ENCODE measurements around the gene FAM167B.
"Not testable (repeated sequence)": the region's sequence is repeated elsewhere in the genome, so short reads cannot be mapped to it uniquely, and the experiment has no call there.

Gene FAM167B

DNA sequence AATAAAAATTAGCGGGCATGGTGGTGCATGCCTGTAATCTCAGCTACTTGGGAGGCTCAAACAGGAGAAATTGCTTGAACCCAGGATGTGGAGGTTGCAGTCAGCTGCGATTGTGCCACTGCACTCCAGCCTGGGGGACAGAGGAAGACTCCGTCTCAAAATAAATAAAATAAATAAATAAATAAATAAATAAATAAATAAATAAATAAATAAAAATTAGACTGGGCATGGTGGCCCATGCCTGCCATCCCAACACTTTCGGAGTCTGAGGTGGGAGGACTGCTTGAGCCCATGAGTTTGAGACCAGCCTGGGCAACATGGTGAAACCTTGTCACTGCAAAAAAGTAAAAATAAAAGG lies 16.2 kb downstream of the FAM167B start:
- DNase-seq (ENCODE audit: low read depth), result not testable (repeated sequence)

DNA sequence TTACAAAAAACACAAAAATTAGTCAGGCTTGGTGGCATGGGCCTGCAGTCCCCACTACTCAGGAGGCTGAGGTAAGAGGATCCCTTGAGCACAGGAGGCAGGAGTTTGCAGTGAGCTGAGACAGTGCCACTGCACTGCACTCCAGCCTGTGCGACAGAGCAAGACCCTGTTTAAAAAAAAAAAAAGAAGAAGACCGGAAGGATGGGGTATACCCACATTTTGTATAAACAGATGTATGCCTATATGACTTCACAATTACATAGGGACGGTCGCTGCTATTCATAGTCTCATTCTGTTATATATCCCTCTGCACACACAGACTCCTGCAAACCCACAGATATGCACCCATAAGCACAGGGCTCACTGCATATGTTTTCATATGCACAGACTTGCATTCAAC lies 16.7 kb downstream of the FAM167B start:
- DNase-seq (ENCODE audit: low read depth), result no peak

DNA sequence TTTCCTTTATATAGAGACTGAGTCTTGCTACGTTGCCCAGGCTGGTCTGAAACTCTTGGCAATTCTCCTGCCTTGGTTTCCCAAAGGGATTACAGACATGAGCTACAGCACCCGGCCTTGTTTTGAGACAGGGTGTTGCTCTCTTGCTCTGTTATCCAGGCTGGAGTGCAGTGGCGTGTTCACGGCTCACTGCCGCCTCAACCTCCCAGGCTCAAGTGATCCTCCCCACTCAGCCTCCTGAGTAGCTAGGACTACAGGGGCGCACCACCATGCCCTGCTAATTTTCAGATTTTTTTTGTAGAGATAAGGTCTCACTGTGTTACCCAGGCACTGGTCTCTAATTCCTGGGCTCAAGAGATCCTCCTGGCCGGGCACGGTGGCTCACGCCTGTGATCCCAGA lies 18.8 kb downstream of the FAM167B start:
- DNase-seq (ENCODE audit: low read depth), result no peak

DNA sequence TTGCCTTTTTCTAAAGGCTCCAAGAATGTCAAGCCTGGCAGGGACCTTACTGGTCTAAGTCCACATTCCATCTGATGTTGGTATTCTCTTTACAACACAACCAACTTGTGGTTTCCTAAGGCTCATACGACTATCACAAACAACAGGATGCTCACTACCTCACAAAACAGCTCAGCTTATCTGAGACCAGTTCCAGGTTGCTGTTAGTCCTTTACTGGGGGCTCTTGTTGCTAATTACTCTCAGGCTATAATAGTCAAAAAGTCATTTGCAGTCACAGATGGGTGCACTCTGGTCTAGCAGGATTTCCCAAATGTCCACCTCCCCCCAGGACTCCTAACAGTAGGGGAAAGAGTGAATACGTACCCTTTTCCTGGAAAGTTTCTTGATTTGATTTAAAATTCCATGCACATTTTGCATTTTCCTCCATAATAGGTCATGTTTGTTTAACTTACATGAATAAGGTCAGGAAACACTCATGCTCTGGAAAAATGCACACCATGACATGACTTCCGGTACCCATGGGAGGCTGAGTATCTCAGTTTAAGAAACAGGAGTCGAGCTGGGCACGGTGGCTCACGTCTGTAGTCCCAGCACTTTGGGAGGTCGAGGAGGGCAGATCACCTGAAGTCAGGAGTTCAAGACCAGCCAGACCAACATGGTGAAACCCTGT lies 20.0 kb downstream of the FAM167B start:
- no peak for DNase-seq (ENCODE audit: low read depth)

DNA sequence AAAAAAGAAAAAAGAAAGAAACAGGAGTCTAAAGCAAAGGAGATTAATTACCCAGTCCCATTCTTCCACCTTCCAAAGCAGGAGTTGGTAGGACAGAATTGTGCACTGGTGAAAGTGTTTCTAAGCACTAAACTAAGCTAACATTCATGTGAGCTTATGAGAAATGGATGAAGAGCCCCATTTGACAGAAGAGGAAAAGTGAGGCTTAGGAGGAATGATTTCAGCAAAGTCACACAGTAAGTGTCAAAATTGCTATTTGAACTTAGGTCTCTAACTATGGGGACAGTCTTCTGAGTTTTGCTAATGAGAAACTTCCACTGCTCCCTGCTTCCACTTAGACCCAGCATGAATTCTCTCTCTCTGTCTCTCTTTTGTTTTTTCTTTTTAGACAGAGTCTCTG lies 22.7 kb downstream of the FAM167B start:
- no peak for DNase-seq (ENCODE audit: low read depth)

DNA sequence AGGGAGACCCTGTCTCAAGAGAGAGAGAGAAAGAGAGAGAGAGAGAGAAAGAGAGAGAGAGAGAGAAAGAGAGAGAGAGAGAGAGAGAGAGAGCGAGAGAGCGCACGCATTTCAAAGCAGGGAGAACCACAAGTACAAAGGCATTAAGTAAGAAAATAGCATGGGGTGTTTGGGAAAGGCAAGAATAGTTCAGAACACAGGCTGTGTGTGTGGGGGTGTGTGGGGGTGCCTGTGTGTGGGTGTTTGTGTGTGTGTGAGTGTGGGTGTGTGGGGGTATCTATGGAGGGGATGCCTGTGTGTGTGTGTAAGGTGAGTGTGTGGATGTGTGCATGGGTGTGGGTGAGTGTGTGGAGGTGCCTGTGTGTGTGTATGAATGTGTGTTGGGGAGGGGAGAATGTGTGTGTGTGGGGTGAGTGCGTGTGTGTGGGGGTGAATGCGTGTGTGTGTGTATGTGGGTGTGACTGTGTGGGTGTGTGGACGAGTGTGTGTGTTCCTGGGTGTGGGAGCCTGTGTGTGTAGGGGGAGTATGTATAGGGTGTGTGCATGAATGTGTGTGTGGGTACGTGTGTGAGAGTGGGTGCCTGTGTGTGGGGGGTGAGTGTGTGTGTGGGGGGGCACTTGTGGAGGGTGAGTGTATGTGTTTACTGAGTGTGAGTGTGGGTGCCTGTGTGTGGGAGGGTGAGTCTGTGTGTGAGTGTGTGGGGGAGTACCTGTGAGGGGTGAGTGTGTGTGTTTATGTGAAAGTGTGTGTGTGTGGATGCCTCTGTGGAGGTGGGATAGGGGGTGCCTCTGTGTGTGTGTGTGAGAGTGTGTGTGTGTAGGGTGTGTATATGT lies 25.8 kb downstream of the FAM167B start:
- no peak for DNase-seq (ENCODE audit: low read depth)

DNA sequence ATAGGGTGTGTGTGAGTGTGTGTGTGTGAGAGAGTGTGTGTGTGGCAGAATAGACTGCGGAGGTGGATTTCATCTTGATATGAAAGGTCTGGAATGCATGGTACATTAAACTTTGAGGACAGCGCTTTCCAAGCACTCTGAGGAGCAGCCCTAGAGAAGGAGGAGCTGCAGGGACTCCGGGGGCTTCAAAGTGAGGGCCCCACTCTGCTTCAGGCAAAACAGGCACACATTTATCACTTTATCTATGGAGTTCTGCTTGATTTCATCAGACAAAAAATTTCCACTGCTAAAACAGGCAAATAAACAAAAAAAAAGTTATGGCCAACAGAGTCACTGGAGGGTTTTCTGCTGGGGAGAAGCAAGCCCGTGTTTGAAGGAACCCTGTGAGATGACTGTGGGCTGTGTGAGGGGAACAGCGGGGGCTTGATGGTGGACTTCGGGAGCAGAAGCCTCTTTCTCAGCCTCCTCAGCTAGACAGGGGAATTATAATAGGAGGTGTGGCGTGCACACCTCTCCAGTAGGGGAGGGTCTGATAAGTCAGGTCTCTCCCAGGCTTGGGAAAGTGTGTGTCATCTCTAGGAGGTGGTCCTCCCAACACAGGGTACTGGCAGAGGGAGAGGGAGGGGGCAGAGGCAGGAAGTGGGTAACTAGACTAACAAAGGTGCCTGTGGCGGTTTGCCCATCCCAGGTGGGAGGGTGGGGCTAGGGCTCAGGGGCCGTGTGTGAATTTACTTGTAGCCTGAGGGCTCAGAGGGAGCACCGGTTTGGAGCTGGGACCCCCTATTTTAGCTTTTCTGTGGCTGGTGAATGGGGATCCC lies 26.6 kb downstream of the FAM167B start:
- DNase-seq (ENCODE audit: low read depth), result no peak

DNA sequence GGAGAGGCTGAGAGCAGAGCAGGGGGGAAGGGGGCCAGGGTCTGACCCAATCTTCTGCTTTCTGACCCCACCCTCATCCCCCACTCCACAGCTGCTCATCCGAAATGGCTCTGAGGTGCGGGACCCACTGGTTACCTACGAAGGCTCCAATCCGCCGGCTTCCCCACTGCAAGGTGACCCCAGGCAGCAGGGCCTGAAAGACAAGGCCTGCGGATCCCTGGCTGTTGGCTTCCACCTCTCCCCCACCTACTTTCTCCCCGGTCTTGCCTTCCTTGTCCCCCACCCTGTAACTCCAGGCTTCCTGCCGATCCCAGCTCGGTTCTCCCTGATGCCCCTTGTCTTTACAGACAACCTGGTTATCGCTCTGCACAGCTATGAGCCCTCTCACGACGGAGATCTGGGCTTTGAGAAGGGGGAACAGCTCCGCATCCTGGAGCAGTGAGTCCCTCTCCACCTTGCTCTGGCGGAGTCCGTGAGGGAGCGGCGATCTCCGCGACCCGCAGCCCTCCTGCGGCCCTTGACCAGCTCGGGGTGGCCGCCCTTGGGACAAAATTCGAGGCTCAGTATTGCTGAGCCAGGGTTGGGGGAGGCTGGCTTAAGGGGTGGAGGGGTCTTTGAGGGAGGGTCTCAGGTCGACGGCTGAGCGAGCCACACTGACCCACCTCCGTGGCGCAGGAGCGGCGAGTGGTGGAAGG lies 27.8 kb downstream of the FAM167B start:
- no peak for DNase-seq (ENCODE audit: low read depth)

DNA sequence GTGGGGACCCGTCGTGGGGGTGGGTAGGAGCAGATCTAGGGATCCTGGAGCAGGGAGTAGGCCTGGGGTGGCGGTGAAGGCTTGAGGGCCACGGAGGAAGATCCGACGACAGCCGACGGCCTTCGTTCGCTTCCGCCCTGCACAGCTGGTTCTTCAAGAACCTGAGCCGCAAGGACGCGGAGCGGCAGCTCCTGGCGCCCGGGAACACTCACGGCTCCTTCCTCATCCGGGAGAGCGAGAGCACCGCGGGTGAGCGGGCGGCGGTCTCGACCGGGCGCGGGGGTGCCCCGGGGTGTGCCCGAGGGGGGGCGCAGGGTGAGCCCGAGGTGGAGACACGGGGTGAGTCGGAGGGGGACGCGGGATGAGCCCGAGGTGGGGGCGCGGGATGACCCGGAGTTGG lies 28.4 kb downstream of the FAM167B start:
- no peak for DNase-seq (ENCODE audit: low read depth)

DNA sequence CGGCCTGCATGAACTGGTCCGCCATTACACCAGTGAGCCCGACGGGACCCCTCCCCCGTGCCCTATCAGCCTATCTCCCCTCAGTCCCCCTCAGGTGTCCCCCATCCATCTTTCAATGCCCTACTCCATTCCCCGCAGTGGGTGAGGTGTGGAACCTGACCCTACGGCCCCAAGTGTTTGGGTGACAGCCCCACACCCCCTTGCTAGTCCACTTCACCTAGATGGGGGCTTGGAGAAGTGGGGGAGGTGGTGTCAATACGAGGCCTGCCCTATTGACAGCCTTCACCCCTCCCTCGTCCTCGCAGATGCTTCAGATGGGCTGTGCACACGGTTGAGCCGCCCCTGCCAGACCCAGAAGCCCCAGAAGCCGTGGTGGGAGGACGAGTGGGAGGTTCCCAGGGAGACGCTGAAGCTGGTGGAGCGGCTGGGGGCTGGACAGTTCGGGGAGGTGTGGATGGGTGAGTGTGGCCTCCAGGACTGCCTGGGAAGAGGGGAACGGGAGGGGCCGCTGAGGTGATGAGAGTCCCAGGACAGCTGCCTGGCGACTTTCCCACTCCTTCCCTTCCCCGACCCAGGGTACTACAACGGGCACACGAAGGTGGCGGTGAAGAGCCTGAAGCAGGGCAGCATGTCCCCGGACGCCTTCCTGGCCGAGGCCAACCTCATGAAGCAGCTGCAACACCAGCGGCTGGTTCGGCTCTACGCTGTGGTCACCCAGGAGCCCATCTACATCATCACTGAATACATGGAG lies 29.2 kb downstream of the FAM167B start:
- DNase-seq (ENCODE audit: low read depth), result no peak

DNA sequence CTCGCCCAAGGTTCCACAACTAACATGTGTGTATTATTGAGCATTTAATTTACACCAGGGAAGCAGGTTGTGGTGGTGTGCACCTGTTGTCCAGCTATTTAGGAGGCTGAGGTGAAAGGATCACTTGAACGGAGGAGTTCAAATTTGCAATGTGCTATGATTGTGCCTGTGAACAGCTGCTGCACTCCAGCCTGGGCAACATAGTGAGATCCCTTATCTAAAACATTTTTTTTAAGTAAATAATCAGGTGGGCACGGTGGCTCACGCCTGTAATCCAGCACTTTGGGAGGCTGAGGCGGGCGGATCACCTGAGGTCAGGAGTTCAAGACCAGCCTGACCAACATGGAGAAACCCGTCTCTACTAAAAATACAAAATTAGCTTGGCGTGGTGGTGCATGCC lies 37.8 kb downstream of the FAM167B start:
- DNase-seq (ENCODE audit: low read depth), result not testable (repeated sequence)

DNA sequence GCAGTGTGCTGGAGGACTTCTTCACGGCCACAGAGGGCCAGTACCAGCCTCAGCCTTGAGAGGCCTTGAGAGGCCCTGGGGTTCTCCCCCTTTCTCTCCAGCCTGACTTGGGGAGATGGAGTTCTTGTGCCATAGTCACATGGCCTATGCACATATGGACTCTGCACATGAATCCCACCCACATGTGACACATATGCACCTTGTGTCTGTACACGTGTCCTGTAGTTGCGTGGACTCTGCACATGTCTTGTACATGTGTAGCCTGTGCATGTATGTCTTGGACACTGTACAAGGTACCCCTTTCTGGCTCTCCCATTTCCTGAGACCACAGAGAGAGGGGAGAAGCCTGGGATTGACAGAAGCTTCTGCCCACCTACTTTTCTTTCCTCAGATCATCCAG lies 38.6 kb downstream of the FAM167B start:
- no peak for DNase-seq (ENCODE audit: low read depth)

DNA sequence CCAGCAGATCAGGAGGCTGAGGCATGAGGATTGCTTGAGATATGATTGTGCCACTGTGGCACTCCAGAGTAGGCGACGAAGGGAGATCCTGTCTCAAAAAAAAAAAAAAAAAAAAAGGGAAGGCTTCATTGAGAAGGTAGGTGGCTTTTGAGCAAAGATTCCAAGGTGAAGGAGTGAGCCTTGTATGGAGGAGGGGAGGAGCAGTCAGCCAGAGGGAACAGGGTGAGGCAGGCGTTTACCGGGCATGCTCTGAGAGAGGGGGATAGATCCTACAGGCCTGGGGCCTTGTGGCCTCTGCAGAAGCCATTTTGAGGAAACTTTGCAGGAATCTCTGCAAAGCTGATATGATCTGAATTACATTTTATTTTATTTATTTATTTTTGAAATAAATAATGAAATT lies 39.7 kb downstream of the FAM167B start:
- DNase-seq (ENCODE audit: low read depth), result no peak

DNA sequence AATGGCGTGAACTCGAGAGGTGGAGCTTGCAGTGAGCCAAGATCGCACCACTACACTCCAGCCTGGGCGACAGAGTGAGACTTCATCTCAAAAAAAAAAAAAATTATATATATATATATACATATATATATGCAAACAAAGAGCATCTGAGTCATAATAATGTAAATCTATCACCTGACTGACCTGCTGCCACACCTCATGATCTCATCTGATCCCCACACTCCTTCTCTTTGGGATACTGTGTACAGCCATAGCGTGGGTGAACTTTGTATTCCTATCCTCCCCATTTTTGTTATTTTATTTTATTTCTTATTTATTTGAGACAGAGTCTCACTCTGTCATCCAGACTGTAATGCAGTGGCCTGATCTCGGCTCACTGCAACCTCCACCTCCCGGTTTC lies 42.2 kb downstream of the FAM167B start:
- no peak for DNase-seq (ENCODE audit: low read depth)

DNA sequence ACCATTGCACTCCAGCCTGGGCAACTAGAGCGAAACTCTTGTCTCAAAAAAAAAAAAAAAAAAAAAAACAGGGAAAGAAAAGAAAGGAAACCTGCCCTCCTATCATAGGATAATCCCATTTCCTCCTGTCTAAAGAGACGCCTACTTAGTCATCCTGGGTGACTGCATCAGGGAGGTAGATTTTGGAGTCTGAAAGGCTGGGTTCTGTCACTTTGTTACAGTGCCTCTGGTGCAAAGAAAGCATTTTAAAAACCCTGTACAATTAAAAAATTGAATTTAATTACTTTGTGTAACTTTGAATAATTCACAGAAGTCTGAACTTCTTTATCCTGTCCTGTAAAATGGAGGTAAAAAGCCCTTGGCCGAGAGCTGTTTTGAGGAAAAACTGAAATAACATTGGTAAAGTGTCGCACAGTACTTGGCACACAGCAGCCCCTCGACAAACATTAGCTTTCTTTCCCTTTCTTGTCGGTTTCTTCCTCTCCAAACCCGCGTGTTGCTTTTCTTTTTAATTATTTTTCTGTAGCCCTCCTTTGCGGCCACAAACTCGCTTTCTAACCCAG lies 44.2 kb downstream of the FAM167B start:
- DNase-seq (ENCODE audit: low read depth), result peak; percentile 17

DNA sequence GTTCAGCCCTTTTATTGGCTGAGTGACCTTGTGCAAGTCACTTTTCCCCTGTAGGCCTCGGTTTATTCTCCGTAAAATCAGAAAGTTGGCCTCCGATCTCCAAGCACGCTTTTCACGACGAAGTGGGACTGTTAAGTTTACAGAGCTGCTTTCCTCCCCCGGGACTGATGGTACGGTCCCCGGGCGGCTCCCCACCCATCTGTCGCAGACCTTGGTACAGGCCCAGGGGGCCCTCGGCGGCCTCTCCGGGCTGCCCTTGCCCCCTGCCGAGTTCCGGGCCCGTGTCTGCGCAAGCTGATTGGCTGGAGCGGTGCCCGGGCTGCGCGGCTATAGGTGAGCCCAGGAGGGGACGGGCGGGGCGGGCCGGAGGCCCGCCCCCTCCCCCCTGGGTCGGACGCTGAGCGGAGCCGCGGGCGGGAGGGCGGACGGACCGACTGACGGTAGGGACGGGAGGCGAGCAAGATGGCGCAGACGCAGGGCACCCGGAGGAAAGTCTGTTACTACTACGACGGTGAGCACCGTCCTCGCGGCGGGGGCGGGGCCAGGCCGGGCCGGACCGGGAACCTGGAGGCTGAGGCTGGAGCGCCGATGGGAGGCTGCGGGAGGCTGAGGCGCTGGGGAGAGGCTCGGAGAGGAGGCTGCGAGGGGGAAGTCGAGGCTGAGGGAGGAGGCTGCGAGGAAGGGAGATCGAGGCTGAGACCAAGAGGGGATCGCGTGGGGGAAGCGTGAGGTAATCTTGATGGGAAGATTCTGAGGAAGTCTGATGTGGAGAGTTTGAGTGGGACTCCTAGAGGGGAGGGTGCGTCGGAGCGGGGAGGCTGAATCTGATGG lies 44.9 kb downstream of the FAM167B start, which contains the start of gene HDAC1:
Gene HDAC1, plus strand, starts transcription at position 376 of the 831 bp plus-strand sequence. Its CDS starts 87 bp downstream, at position 463.
- peak; percentile 89 for DNase-seq (ENCODE audit: low read depth)

DNA sequence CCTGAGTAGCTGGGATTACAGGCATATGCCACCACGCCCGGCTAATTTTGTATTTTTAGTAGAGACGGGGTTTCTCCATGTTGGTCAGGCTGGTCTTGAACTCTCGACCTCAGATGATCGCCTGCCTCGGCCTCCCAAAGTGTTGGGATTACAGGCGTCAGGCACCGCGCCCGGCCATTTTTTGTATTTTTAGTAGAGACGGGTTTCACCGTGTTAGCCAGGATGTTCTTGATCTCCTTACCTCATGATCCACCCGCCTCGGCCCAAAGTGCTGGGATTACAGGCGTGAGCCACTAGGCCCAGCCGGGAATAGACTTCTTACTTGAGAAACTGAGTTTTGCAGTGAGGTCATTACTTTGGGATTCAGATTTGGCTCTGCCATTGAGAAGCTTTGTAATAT lies 51.2 kb downstream of the FAM167B start:
- DNase-seq (ENCODE audit: low read depth), result not testable (repeated sequence)
